ENCODE measurements around the gene GPR65.

GPR65 gene

GRCh38 chr14:88043529-88044443 is 38.9 kb downstream of the GPR65 start:
- no peak for DNase-seq

- no peak for DNase-seq
Measured at GRCh38 chr14:88044444-88044758, 39.5 kb downstream of the GPR65 start.

- DNase-seq, result no peak
Measured at GRCh38 chr14:88044776-88045446, 40.0 kb downstream of the GPR65 start.

- DNase-seq, result no peak
Measured at GRCh38 chr14:88045705-88046104, 40.8 kb downstream of the GPR65 start.

- DNase-seq, result no peak
Measured at GRCh38 chr14:88048351-88048750, 43.4 kb downstream of the GPR65 start.

DNA sequence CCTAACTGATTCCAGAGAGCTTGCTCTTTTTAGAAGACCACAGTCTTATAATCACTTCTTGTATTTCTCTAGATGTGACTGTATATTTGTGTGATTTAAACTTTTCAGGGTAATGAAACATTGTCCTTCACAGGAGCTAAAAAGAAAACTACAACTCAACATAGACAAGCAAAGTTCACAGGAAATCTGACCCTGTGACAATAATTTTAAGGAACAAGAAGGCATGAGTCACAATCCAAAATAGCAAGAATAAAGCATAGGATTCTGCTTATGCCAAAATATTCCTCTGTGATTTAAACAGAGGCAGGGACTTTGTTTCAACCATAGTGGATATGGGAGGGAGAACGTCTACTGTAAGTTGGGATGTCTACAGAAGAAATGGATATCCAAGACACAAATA is 44.3 kb downstream of the GPR65 start:
- no peak for DNase-seq

DNA sequence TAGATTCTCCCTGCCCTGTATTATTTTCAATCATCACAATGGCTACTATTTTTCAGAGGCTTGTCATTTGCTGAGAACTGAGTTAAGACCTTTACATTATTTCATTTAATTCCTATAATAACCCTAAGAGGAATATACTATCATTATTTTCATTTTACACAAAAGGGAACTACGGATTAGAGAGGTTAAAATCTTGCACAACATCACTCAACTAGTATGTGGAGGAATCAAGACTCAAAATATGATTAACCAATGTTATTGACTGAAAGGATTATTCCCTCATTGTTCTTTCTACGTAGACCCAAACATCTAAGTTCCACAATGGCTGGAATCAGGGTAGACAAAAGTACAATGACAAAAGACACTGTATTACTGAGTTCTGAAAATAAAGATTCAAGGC is 45.0 kb downstream of the GPR65 start:
- no peak for DNase-seq

- DNase-seq, result no peak
Measured at GRCh38 chr14:88060576-88060975, 55.6 kb downstream of the GPR65 start.

- no peak for DNase-seq
Measured at GRCh38 chr14:88063811-88064210, 58.9 kb downstream of the GPR65 start.
